HG03280 (cell line): ENCODE data around the gene PPP2R5A.

Experiments
- ATAC-seq: cut with Tn5 transposase; IDR thresholded peaks from one replicate; pipeline ENCODE4 v1.9.1; 2021; ENCODE audit warnings: mild to moderate bottlenecking, moderate library complexity; ENCODE audit not compliant: unreplicated experiment

The PPP2R5A gene

GRCh38 chr1:212284744-212285684, at the start of gene PPP2R5A:
TSS of gene PPP2R5A (plus strand) at chr1:212285410. CDS start at chr1:212286111, 701 bp downstream.
- peak; percentile 90 for ATAC-seq

GRCh38 chr1:212235857-212236256, 49.4 kb upstream of the PPP2R5A start:
- no peak for ATAC-seq

DNA sequence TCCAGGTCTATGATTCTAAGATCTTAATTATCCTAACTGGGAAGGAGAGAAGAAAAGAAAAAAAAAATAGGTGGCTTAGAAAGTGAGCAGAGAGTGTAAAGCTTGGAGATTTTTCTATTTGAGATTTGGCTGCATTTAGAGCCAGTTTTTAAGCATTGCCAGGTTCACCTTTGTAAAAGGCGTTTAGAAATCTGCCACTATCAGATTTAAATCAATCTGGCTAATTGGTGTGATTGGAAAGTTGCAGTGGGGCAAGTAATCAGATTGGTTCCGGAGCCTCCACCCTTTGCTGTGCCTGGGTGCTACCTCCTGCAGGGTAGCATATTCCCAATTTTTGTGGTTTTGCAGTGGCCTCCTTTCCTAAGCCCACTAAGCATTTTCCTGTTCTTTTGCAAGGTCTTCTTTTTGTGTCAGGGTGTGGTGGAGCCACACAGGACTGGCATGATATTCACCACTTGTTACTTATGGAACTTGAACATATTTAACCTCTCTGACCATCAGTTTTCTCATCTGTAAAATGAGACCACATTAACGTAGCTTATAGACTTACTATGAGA, 48.5 kb upstream of the PPP2R5A start:
- ATAC-seq = no peak

GRCh38 chr1:212237651-212238050, 47.6 kb upstream of the PPP2R5A start:
- peak; percentile 84 for ATAC-seq

DNA sequence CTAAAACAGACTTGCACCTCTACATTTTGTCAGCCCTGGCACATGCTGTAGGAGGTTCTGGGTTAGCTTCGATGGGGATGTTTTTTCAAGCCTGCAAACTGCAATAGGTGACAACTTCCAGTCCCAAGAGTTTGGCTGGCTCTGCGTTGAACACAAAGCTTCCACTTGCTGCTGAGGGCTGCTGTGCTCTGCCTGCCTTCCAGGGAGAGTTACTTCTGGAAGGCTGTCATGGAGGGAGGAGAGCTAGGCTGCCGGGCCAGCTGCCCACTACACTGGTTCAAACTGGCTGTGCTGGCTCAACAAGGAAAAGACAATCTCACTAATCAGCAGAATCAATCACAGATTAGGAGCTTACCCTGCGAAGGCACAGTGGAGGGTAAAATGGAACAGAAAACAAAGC, 46.7 kb upstream of the PPP2R5A start:
- no peak for ATAC-seq

- no peak for ATAC-seq
Observed at GRCh38 chr1:212241501-212241900, 43.7 kb upstream of the PPP2R5A start.

DNA sequence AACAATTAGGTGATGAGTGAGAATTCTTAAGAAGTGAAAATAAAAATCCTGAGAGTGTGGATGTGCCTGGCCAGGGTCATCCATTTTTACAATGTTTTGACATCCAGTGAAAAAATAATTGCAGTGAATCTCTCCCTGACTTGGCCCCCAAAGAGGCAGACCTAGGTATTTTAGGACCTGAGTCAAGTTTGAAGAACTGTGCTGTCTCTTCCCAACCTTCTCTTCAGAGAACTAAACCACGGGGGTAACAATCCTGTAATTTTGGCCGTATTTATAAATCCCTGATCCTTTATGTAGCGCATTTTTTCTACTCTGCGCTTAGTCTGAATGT, 43.3 kb upstream of the PPP2R5A start:
- no peak for ATAC-seq

GRCh38 chr1:212242288-212242984, 42.8 kb upstream of the PPP2R5A start:
- ATAC-seq = no peak

DNA sequence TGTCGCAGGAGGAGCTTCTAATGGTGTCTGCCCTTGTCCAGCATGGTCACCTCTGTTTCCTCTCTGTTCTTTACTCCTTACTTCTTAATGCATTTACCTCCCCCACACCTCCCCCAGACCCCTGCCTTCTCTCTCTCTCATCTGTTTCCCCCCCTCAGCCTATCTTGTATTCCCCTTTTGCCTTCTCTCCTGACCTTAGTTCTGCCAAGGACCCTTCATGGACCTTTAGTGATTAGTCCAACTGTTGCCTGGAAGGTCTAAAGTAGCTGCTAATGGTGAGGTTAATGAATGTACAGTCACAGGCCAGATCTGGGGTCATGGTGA, 42.3 kb upstream of the PPP2R5A start:
- no peak for ATAC-seq

DNA sequence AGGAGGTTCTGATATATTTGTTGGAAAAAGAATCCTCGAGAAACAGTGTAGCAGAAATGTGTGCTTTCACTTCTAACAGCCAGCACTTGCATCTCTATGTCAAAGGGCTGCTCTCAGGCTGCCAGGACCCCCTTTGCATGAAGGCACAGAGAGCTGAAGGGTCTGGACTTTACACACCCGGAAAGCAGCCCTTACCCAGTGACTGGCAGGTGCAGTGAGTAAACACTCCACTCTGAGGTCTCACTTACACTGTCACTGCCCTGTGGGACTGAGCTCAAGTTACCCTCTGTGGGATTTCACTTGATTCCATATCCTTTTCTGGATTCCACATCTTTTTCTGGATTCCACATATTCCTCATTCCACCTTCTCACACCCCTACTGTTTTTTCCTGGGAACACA, 40.8 kb upstream of the PPP2R5A start:
- ATAC-seq = no peak

DNA sequence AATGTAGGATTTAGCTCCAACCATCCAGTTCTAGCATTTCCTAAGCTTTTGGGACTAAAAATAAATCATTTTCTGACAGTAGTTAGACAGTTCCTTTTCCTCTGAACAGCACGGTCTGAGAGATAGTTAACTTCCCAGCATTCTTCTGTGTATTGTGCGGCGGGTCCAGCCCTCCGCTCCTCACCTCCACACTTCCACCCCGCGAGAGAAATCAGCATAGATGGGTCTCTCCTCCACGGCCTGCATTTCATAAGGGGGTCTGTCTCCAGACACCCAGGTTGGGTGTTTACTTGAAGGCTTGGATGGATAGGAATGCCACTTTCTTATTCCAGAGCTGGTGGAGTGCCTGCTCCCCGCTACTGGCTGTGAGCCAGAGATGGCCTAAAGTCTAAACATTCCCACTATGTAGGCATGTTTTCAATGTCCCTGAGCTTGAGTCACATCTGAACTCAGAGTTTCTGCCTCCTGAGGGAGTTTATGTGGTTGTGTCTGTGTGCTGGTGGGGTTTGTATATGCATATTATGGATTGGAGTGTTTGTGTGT, 38.0 kb upstream of the PPP2R5A start:
- no peak for ATAC-seq

DNA sequence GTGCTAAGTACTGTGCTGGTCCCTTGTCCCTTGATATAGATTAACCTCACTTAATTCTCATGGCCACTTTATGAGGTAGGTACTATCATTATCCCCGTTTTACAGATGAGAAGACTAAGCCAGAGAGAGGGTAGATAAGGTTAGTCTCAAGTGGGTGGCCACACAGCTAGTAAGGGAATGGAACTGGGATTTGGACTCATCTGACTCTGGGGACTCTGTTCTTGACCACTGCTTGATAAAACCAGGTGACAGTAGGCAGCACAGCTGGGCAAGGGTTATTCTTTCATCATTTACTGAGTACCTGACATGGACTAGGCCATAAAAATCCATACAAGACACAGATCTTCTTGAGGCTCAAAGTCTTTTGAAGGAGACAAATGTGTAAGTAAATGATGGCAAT, 37.2 kb upstream of the PPP2R5A start:
- no peak for ATAC-seq

GRCh38 chr1:212254853-212255363, 30.3 kb upstream of the PPP2R5A start:
- ATAC-seq = no peak

DNA sequence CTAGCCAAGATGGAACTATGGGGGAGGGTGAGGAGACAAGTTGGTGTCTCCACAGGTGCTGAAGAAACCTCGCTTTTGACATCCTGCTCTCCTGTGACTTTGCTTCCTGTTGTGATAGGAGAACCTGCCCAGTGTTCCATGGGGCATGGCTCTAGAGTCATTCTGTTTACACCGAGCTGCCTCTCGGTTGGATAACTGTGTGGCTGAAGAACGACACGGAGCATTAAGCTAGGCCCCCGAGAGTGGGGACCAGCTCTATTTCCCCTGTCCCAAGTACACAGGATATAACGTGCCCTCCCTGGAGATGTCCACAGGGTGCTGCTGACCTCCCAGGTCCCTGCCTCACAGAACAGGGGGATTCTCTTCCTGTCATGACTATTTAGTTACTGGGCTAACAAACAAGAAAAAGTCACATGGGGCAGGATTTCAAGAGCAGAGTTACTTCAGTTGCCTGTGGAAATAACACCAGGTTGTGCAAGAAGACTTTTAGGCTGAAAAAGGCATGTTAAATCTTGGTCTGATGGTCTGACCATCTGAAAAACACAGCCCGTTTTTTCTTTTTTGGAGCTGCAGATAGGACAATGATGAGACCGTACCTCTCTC, 29.4 kb upstream of the PPP2R5A start:
- no peak for ATAC-seq

GRCh38 chr1:212256369-212256768, 28.8 kb upstream of the PPP2R5A start:
- ATAC-seq = no peak

DNA sequence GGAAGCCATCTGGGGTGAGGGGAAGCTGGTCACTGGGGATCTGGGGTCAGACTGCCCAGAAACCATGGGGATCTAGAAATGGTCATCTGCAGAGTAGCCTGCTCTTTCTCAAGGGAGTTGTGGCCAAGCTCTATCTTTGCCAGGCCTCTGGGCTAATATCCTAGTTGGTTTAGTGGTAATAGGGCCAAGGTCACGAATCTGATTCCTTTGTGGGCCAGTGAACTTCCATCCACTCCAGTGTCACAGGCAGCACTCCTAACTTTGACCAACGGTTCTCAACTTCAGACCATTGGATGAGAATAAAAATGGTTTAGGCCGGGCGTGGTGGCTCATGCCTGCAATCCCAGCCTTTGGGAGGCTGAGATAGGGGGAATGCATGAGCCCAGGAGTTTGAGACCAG, 28.1 kb upstream of the PPP2R5A start:
- no peak for ATAC-seq

GRCh38 chr1:212259693-212260480, 25.3 kb upstream of the PPP2R5A start:
- ATAC-seq = no peak

- no peak for ATAC-seq
Observed at GRCh38 chr1:212260557-212261355, 24.5 kb upstream of the PPP2R5A start.

DNA sequence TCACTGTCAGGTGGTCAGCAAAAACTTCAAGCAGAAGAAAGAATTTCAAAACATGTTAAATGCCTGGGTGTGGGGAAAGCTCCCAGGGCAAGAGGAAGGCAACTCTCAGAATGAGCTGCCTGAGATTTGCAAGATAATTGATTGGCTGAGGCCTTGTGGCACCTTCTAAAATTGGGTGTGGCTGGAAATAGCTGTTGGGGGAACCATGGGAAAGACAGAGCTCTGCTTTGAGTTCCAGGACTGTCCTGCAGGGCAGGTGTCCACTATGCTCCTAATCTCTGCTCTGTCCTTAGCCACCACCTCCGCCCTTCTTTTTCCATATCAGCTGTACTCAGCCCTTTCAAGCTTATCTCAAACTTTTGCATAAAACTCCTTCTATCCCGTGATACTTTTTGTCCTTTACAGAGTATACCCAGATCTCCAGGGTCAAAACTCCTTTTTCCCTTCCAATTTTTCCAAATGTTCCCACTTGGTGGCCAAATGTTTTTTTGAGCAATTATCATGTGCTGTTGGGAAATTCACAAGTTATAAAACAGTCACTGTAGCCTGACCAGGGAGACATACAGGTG, 23.8 kb upstream of the PPP2R5A start:
- no peak for ATAC-seq
